IMR-90 (cell line): ENCODE measurements around the gene TRPM3. TPM values are rescaled to one million over a fixed set of nuclear protein-coding genes. Genes with fewer than 3 reads are reported as not detected.

Source experiments
- ATAC-seq: fragments of 200-7000 bp; cut with Tn5 transposase; 2 replicates; pipeline ENCODE4 v1.9.1; 2020; ENCODE audit warnings: low read depth, mild to moderate bottlenecking, moderate library complexity
- BruUV-seq: library from RNA; stranded (reverse); fragments of 400-500 nt; replicated peaks from 2 replicates; lab custom pipeline; 2021; lab: Mats Ljungman, UMichigan
- CTCF ChIA-PET: fragments of 300-600 bp; formaldehyde crosslinking; extraction: SDS; loops from one replicate; lab custom pipeline; 2021; ENCODE audit warnings: antibody characterized with exemption; lab: Yijun Ruan, JAX
- POLR2A ChIA-PET: fragments of 300-600 bp; sonication (Branson Sonifier 250); formaldehyde crosslinking; loops from one replicate; lab custom pipeline; 2022; ENCODE audit warnings: antibody characterized with exemption; ENCODE audit not compliant: unreplicated experiment; lab: Charles Lee
- DNase-seq: peaks from one replicate; pipeline ENCODE4 v3.0.0; 2013
- H2AFZ ChIP-seq: replicated peaks from 2 replicates; pipeline ENCODE3; 2013; ENCODE audit warnings: low read length, mild to moderate bottlenecking; ENCODE audit not compliant: poor library complexity
- H2AK5ac ChIP-seq: 2 replicates; pipeline ENCODE4 v1.6.1; 2013; ENCODE audit warnings: low read depth, low read length, inconsistent platforms
- H2AK9ac ChIP-seq: replicated peaks from 2 replicates; pipeline ENCODE3; 2013; ENCODE audit warnings: mild to moderate bottlenecking, low read depth, low read length, moderate library complexity; ENCODE audit not compliant: poor library complexity
- H2BK120ac ChIP-seq: 2 replicates; pipeline ENCODE4 v1.6.1; 2013; ENCODE audit warnings: low read depth, low read length, inconsistent platforms
- H2BK15ac ChIP-seq: 3 replicates; pipeline ENCODE4 v1.6.1; 2013; ENCODE audit warnings: low read depth, low read length, inconsistent platforms
- H2BK20ac ChIP-seq: 2 replicates; pipeline ENCODE4 v1.6.1; 2013; ENCODE audit warnings: low read depth, mild to moderate bottlenecking, inconsistent platforms, low read length, moderate library complexity
- H2BK5ac ChIP-seq: 2 replicates; pipeline ENCODE4 v1.6.1; 2013; ENCODE audit warnings: mild to moderate bottlenecking, low read depth, low read length, inconsistent platforms; ENCODE audit not compliant: poor library complexity, severe bottlenecking
- H3K14ac ChIP-seq: replicated peaks from 2 replicates; pipeline ENCODE4 v1.6.1; 2013; ENCODE audit warnings: low read depth, low read length, inconsistent platforms
- H3K18ac ChIP-seq: 2 replicates; pipeline ENCODE4 v1.6.1; 2013; ENCODE audit warnings: low read depth, low read length, control low read depth
- H3K23ac ChIP-seq: 2 replicates; pipeline ENCODE4 v1.6.1; 2013; ENCODE audit warnings: low read depth, low read length, inconsistent platforms
- H3K27ac ChIP-seq: 2 replicates; pipeline ENCODE4 v1.5.1; 2013; ENCODE audit warnings: mild to moderate bottlenecking, control low read depth, low read length; ENCODE audit not compliant: insufficient read depth
- H3K27me3 ChIP-seq: 2 replicates; pipeline ENCODE4 v1.6.1; 2013; ENCODE audit warnings: low read length; ENCODE audit not compliant: control insufficient read depth, insufficient read depth
- H3K36me3 ChIP-seq: 2 replicates; pipeline ENCODE4 v1.6.1; 2013; ENCODE audit warnings: low read length, mixed read lengths; ENCODE audit not compliant: control insufficient read depth, insufficient read depth
- H3K4ac ChIP-seq: 2 replicates; pipeline ENCODE4 v1.6.1; 2013; ENCODE audit warnings: low read depth, low read length, inconsistent platforms
- H3K4me1 ChIP-seq: 2 replicates; pipeline ENCODE4 v1.6.1; 2013; ENCODE audit warnings: low read length, mixed read lengths; ENCODE audit not compliant: control insufficient read depth, insufficient read depth
- H3K4me2 ChIP-seq: 2 replicates; pipeline ENCODE4 v1.6.1; 2013; ENCODE audit warnings: low read depth, mild to moderate bottlenecking, control low read depth, low read length, moderate library complexity
- H3K4me3 ChIP-seq: 2 replicates; pipeline ENCODE4 v1.5.1; 2013; ENCODE audit warnings: low read depth, mild to moderate bottlenecking, control low read depth, low read length, moderate library complexity; ENCODE audit not compliant: insufficient read depth
- H3K56ac ChIP-seq: 2 replicates; pipeline ENCODE4 v1.6.1; 2013; ENCODE audit warnings: low read length, inconsistent platforms; ENCODE audit not compliant: insufficient read depth; ENCODE audit errors: extremely low read depth
- H3K79me1 ChIP-seq, 2 experiments: 2 replicates each; pipeline ENCODE4 v1.6.1; 2013; ENCODE audit warnings: low read length in 2 of 2, inconsistent platforms in 1 of 2, low read depth in 1 of 2
- H3K9ac ChIP-seq: 2 replicates; pipeline ENCODE4 v1.6.1; 2013; ENCODE audit warnings: low read depth, low read length, control low read depth
- H3K9me1 ChIP-seq: 2 replicates; pipeline ENCODE4 v1.6.1; 2013; ENCODE audit warnings: low read length, inconsistent platforms; ENCODE audit not compliant: insufficient read depth
- H3K9me3 ChIP-seq: 2 replicates; pipeline ENCODE4 v1.6.1; 2013; ENCODE audit warnings: low read length; ENCODE audit not compliant: control insufficient read depth, insufficient read depth
- H4K20me1 ChIP-seq: 2 replicates; pipeline ENCODE4 v1.6.1; 2013; ENCODE audit warnings: low read length, inconsistent platforms; ENCODE audit not compliant: insufficient read depth
- H4K5ac ChIP-seq: 2 replicates; pipeline ENCODE4 v1.6.1; 2013; ENCODE audit warnings: mild to moderate bottlenecking, low read depth, low read length, control low read depth
- H4K8ac ChIP-seq, 2 experiments: 2 replicates each; pipeline ENCODE4 v1.6.1; 2013; ENCODE audit warnings: low read depth in 2 of 2, low read length in 2 of 2, control low read depth in 1 of 2, inconsistent platforms in 1 of 2
- H4K91ac ChIP-seq: 2 replicates; pipeline ENCODE4 v1.6.1; 2013; ENCODE audit warnings: low read depth, low read length, inconsistent platforms; ENCODE audit not compliant: insufficient read depth
- BHLHE40 ChIP-seq: fragments of 150-350 bp; IDR thresholded peaks from 2 replicates; pipeline ENCODE4 v1.6.1; 2016; ENCODE audit warnings: mild to moderate bottlenecking, low read depth, low read length
- FOS ChIP-seq: fragments of 150-350 bp; IDR thresholded peaks from 2 replicates; pipeline ENCODE4 v1.6.1; 2016; ENCODE audit warnings: low read depth, low read length
- MAFK ChIP-seq: IDR thresholded peaks from 2 replicates; pipeline ENCODE4 v1.6.1; 2012; ENCODE audit warnings: low read depth, low read length, improper control_type of control experiment
- MAZ ChIP-seq: IDR thresholded peaks from 2 replicates; pipeline ENCODE4 v1.6.1; 2012; ENCODE audit warnings: low read depth, mild to moderate bottlenecking, low read length, improper control_type of control experiment, moderate library complexity, borderline replicate concordance
- WGBS, 2 experiments: methylation state at CpG; one replicate each; pipeline versions ENCODE4 v1.1.5 to v1.1.7; 2013; ENCODE audit warnings: missing lambda C conversion rate in 2 of 2; ENCODE audit not compliant: insufficient read length in 1 of 2; ENCODE audit errors: extremely low coverage in 2 of 2; 5-methylcytosine and 5-hydroxymethylcytosine counted together
- dilution Hi-C: fragments of 300-500 bp; cut with HindIII; formaldehyde crosslinking; loops from one replicate; pipeline ENCODE4 v1.14.3; 2018; ENCODE audit warnings: low sequenced_read_pairs; ENCODE audit not compliant: unreplicated experiment
- in situ Hi-C: fragments of 300-500 bp; cut with MboI; formaldehyde crosslinking; loops from 3 replicates; pipeline ENCODE4 v1.14.3; 2019; ENCODE audit warnings: low sequenced_read_pairs, inconsistent platforms, mixed read lengths
- intact Hi-C: fragments of 100-400 bp; cut with micrococcal nuclease; formaldehyde crosslinking; loops from 2 replicates; pipeline ENCODE4 v1.10.0; 2022
- polyA plus RNA-seq, 3 experiments: library from polyadenylated mRNA; depleted of rRNA; stranded (reverse); fragments of >200 nt; gene quantifications; 2 replicates each; pipeline ENCODE4 v1.2.3, GENCODE V29; 2012; ENCODE audit warnings: low replicate concordance in 1 of 3
- total RNA-seq: library from RNA; depleted of rRNA; stranded (reverse); fragments of >200 nt; gene quantifications from 2 replicates; pipeline ENCODE4 v1.2.3, GENCODE V29; 2012

TRPM3 gene
- total and polyA plus RNA-seq, 2 of the 4 experiments (the other 2 are of a cell fraction): not detected

GRCh38 chr9:70519912-70520724, 601.3 kb downstream of the TRPM3 start (continued):
- TF ChIP-seq FOS: no peak

DNA sequence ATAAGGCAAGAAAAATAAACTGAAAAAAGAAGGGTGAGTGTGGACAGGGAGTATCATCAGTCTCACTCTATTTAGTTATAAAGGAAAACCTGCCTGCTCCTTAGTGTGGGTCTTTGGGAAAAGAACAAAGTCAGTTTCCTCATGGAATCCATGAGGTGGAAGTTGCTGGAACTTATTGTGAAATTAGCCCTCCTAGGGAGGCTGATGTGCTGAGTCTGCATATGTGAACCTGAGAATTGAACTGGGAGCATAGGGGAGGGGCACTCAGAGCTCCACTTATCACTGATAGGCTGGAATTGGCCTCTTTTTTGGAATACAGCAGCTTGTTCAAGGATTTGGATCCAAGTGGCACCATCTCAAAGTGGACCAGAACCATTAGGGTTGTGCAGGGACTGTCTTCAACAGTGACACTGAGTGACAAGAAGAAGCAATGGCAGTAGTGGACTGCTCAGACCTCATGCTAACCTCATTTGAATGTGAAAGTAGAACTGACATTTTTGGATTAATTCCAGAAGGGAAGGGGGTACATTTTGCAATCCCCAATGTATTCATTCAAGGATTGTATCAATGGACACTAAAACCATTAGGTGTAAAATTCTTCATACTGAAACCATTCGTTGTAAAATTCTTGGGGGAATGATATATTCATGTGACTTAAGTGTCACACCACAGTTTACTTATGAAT, 603.4 kb downstream of the TRPM3 start:
- Histone ChIP-seq H3K36me3 (no peaks in the 10 kb centered on the region), H2BK20ac (no peak overlapping the region), H4K91ac (no peak overlapping the region), H2AK9ac (no peak overlapping the region), H3K9me3 (no peaks in the 10 kb centered on the region), H3K27ac (no peak overlapping the region), H2AK5ac (no peak overlapping the region), H4K5ac (no peak overlapping the region), H2BK15ac (no peak overlapping the region; the same call in 2 of the 3 replicates), H3K79me1 (no peaks in the 10 kb centered on the region), H3K4me1 (peaks cover 3% of the 10 kb centered on the region; the same call in 1 of the 2 replicates), H2AFZ (no peak overlapping the region), H4K8ac (no peak overlapping the region), H3K18ac (no peak overlapping the region), H2BK120ac (no peak overlapping the region), H3K9ac (no peak overlapping the region), H3K4ac (no peak overlapping the region), H3K14ac (no peak overlapping the region), H3K9me1 (no peaks in the 10 kb centered on the region), H3K23ac (no peak overlapping the region), H3K4me2 (no peak overlapping the region), H3K4me3 (no peak overlapping the region), H4K20me1 (no peaks in the 10 kb centered on the region), H3K27me3 (no peaks in the 10 kb centered on the region), H3K56ac (no peak overlapping the region), H2BK5ac (no peak overlapping the region)
- CTCF ChIA-PET: no interaction called here
- POLR2A ChIA-PET: no interaction called here
- no peak for ATAC-seq
- no CpG with 5 or more reads among the region's 1 CpG for WGBS, 2 experiments
- no TSS peak for BruUV-seq
- intact Hi-C loops (no loop called here), dilution Hi-C loops (no loop called here), in situ Hi-C loops (no loop called here)
- TF ChIP-seq MAZ (no peak), BHLHE40 (no peak), MAFK (peak; percentile 60)
- DNase-seq: no peak
